K562 (cell line): ENCODE results near the gene UFC1. TPM values are rescaled to one million over a fixed set of nuclear protein-coding genes. Genes with fewer than 3 reads are reported as not detected.

ENCODE experiments used
- ATF6 ChIP-seq: sonication (generic); formaldehyde crosslinking; IDR thresholded peaks from 2 replicates; pipeline ENCODE4 v1.4.0; 2020; ENCODE audit warnings: mild to moderate bottlenecking, missing genetic modification reagents
- CCAR2 ChIP-seq: fragments of 200-400 bp; formaldehyde crosslinking; IDR thresholded peaks from 2 replicates; pipeline ENCODE4 v1.6.1; 2017; ENCODE audit warnings: mild to moderate bottlenecking, low read depth, low read length
- FOXP1 ChIP-seq: sonication (generic); formaldehyde crosslinking; IDR thresholded peaks from 2 replicates; pipeline ENCODE4 v1.8.0; 2022; ENCODE audit warnings: mild to moderate bottlenecking, missing genetic modification reagents
- HDAC1 ChIP-seq, 2 experiments: fragments of 450-650 bp; IDR thresholded peaks; 2 replicates each; pipeline ENCODE4 v1.6.1; 2016 to 2017; ENCODE audit warnings: inconsistent platforms in 1 of 2, mild to moderate bottlenecking in 1 of 2, moderate library complexity in 1 of 2
- HDAC2 ChIP-seq: fragments of 450-650 bp; IDR thresholded peaks from 2 replicates; pipeline ENCODE4 v1.6.1; 2016; ENCODE audit warnings: mild to moderate bottlenecking
- HINFP ChIP-seq: fragments of 450-650 bp; conservative IDR thresholded peaks from 2 replicates; pipeline ENCODE4 v1.6.1; 2016; ENCODE audit warnings: missing genetic modification characterization, low read depth, mild to moderate bottlenecking, control low read depth, missing compliant biosample characterization
- HNRNPK ChIP-seq: fragments of 200-400 bp; formaldehyde crosslinking; IDR thresholded peaks from one replicate; pipeline ENCODE4 v1.6.1; 2018; ENCODE audit warnings: mild to moderate bottlenecking, low read depth, low read length; ENCODE audit not compliant: poor library complexity, severe bottlenecking
- MAFG ChIP-seq: fragments of 450-650 bp; conservative IDR thresholded peaks from 2 replicates; pipeline ENCODE4 v1.6.1; 2016; ENCODE audit warnings: missing genetic modification characterization, missing compliant biosample characterization
- MAFK ChIP-seq: IDR thresholded peaks from 2 replicates; pipeline ENCODE4 v1.6.1; 2011; ENCODE audit warnings: low read length, improper control_type of control experiment
- MBD2 ChIP-seq: sonication (generic); IDR thresholded peaks from 2 replicates; pipeline ENCODE4 v1.6.1; 2016; ENCODE audit warnings: low read depth, borderline replicate concordance
- MNT ChIP-seq, 2 experiments: fragments of 450-650 bp; conservative IDR thresholded peaks; 2 replicates each; pipeline ENCODE4 v1.6.1; 2017; ENCODE audit warnings: mild to moderate bottlenecking in 2 of 2, moderate library complexity in 2 of 2
- MTA3 ChIP-seq: fragments of 450-650 bp; formaldehyde crosslinking; IDR thresholded peaks from 2 replicates; pipeline ENCODE4 v1.6.1; 2017; ENCODE audit warnings: mild to moderate bottlenecking, borderline replicate concordance
- NCOA1 ChIP-seq: fragments of 450-650 bp; IDR thresholded peaks from 2 replicates; pipeline ENCODE4 v1.6.1; 2016; ENCODE audit warnings: low read depth
- NFRKB ChIP-seq: fragments of 450-650 bp; IDR thresholded peaks from 2 replicates; pipeline ENCODE4 v1.6.1; 2016; ENCODE audit warnings: low read depth
- POLR2AphosphoS2 ChIP-seq: IDR thresholded peaks from 2 replicates; pipeline ENCODE4 v1.6.1; 2012; ENCODE audit warnings: low read length, improper control_type of control experiment
- POLR2AphosphoS5 ChIP-seq: IDR thresholded peaks from 2 replicates; pipeline ENCODE4 v1.6.1; 2011; ENCODE audit warnings: mild to moderate bottlenecking, low read depth, low read length, moderate library complexity; ENCODE audit not compliant: control insufficient read depth, insufficient read depth
- RHOXF2B ChIP-seq: fragments of 250-450 bp; sonication (Bioruptor Pico); conservative IDR thresholded peaks from 2 replicates; pipeline ENCODE4 v1.5.1; 2021
- SIN3B ChIP-seq: fragments of 450-650 bp; IDR thresholded peaks from 2 replicates; pipeline ENCODE4 v1.6.1; 2017; ENCODE audit warnings: low read depth, mild to moderate bottlenecking, moderate library complexity
- SMARCA4 ChIP-seq: fragments of 450-650 bp; IDR thresholded peaks from 2 replicates; pipeline ENCODE4 v1.6.1; 2016
- TGIF2 ChIP-seq: sonication (generic); formaldehyde crosslinking; IDR thresholded peaks from 2 replicates; pipeline ENCODE4 v1.8.1; 2022; ENCODE audit warnings: mild to moderate bottlenecking, missing genetic modification reagents, moderate library complexity
- ZC3H11A ChIP-seq: IDR thresholded peaks from 2 replicates; pipeline ENCODE4 v1.6.1; 2012; ENCODE audit warnings: low read depth, low read length, improper control_type of control experiment
- ZC3H8 ChIP-seq: fragments of 450-650 bp; IDR thresholded peaks from 2 replicates; pipeline ENCODE4 v1.6.1; 2017
- ZNF184 ChIP-seq: sonication (generic); formaldehyde crosslinking; IDR thresholded peaks from 2 replicates; pipeline ENCODE4 v1.5.0; 2020; ENCODE audit warnings: missing genetic modification reagents
- ZNF316 ChIP-seq: fragments of 450-650 bp; IDR thresholded peaks from 2 replicates; pipeline ENCODE4 v1.6.1; 2016
- ZNF583 ChIP-seq: fragments of 250-450 bp; sonication (Bioruptor Pico); IDR thresholded peaks from 2 replicates; pipeline ENCODE4 v1.4.0; 2020
- ZNF589 ChIP-seq: fragments of 200-800 bp; sonication (Bioruptor generic); IDR thresholded peaks from 2 replicates; pipeline ENCODE4 v1.6.1; 2016; ENCODE audit warnings: low read depth, missing genetic modification characterization, missing compliant biosample characterization
- ZNF717 ChIP-seq: fragments of 250-450 bp; sonication (Bioruptor Pico); IDR thresholded peaks from 2 replicates; pipeline ENCODE4 v1.5.0; 2021
- polyA plus RNA-seq, 8 experiments: library from polyadenylated mRNA; depleted of rRNA in 4 of 8; stranded (reverse) in 5 of 8; unstranded in 3 of 8; fragments of >200 nt; fragmentation: Nextera tagmentation in 2 of 8; fragmentation: Illumina TruSeq in 1 of 8; extraction: Ambion mirVana in 2 of 8; extraction: Trizol in 1 of 8; gene quantifications; 2 replicates each; pipeline versions ENCODE4 v1.2.1 to v1.2.3, GENCODE V29; 2011 to 2014; ENCODE audit warnings: inconsistent platforms in 1 of 8, missing spikeins in 1 of 8
- total RNA-seq, 7 experiments: library from RNA; depleted of rRNA in 6 of 7; stranded (reverse); fragments of >200 nt in 6 of 7; fragmentation: Illumina TruSeq in 2 of 7; extraction: Trizol in 2 of 7; gene quantifications; 2 replicates each; pipeline versions ENCODE4 v1.2.1 to v1.2.3, GENCODE V29; 2011 to 2021; ENCODE audit warnings: low replicate concordance in 1 of 7

The UFC1 gene
- total and polyA plus RNA-seq, 9 of the 15 experiments (the other 6 are each of a cell fraction or from before 2014, with no cell fraction given): 92.8 to 220 (median 161) TPM

GRCh38 chr1:161162052-161162451 is 8.3 kb downstream of the UFC1 start (continued):
- no peak for TF ChIP-seq RHOXF2B (CRISPR knock-in tag)
- no peak for TF ChIP-seq ZC3H8
- TF ChIP-seq MTA3: 0 out of 2 replicates have a peak, but pooled peaks have one; percentile 66
- TF ChIP-seq MNT (conservative IDR thresholded peaks at IDR 0.05): peak in 1 of 2 experiments; percentile 48; a peak in 1 of 4 replicates
- peak in 1 of 2 experiments; percentile 43; a peak in 1 of 4 replicates for TF ChIP-seq HDAC1 (IDR thresholded peaks at IDR 0.05)
- TF ChIP-seq MBD2: no peak
- TF ChIP-seq SMARCA4: peak; percentile 51; the same call in 1 of the 2 replicates
- no peak for TF ChIP-seq POLR2AphosphoS5
- no peak for TF ChIP-seq MAFG (tag)
- TF ChIP-seq ATF6 (CRISPR knock-in tag): 0 out of 2 replicates have a peak, but pooled peaks have one; percentile 73
- TF ChIP-seq SIN3B: no peak
- no peak for TF ChIP-seq MAFK
- no peak for TF ChIP-seq ZNF717
- 0 out of 2 replicates have a peak, but pooled peaks have one; percentile 28 for TF ChIP-seq ZNF583
- no peak for TF ChIP-seq ZC3H11A
- 0 out of 2 replicates have a peak, but pooled peaks have one; percentile 42 for TF ChIP-seq HDAC2
- TF ChIP-seq ZNF589 (CRISPR knock-in tag): no peak
- no peak for TF ChIP-seq TGIF2 (CRISPR knock-in tag)
- no peak for TF ChIP-seq NCOA1
- TF ChIP-seq HNRNPK: no peak
- TF ChIP-seq ZNF184: no peak
- no peak for TF ChIP-seq POLR2AphosphoS2
- no peak for TF ChIP-seq FOXP1 (CRISPR knock-in tag)
- no peak for TF ChIP-seq HINFP (tag)
- no peak for TF ChIP-seq CCAR2
- no peak for TF ChIP-seq ZNF316
- TF ChIP-seq NFRKB: no peak
